NCI-H1092 (cell line): Measurements from ENCODE around the gene CCR7.

ENCODE experiments used
- DNase-seq: peaks from one replicate; lab custom pipeline; 2025; lab: John Stamatoyannopoulos, UW

CCR7 gene, protein sequence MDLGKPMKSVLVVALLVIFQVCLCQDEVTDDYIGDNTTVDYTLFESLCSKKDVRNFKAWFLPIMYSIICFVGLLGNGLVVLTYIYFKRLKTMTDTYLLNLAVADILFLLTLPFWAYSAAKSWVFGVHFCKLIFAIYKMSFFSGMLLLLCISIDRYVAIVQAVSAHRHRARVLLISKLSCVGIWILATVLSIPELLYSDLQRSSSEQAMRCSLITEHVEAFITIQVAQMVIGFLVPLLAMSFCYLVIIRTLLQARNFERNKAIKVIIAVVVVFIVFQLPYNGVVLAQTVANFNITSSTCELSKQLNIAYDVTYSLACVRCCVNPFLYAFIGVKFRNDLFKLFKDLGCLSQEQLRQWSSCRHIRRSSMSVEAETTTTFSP

DNA sequence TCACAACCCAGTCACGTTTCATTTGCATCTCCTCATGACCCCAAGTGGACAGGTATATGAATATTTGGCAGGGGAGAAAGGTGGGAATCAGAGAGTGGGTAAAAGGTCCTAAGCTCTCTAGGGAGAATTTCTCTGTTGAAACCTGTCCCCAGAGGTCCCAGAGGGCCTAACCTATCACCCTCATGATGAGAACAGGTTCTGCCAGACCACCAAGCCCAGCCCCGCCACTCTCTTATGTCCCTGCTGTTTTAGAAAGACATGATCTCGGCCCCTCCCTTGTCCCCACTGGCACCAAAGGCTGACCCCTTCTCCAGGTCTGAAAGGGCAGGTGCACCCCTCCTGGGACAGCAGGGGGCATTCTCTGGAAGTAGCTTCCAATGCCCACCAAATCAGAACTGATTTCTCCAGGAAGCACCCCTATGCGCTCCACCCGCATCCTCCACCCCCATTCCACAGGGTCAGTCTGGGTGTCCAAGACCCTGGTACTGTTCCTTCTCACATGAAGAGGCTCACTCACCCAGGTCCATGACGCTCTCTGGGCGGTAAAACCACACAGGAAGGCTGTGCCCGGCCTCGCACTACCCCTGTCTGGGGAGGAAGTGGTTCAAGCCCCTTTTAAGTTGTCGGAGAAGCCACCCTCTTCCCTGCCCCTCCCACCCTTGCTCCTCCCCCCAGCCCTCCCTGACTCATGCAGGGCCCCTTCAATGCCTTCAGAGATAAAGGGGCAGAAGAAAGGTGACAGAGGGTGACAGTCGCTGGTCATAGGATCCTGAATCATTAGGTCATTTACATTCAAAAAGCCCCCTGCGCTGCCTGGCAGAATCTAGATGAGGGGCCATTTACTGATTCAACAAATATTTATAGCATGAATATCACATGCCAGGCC lies at the start of gene CCR7:
TSS of gene CCR7 (minus strand) at position 590 of the 886 bp plus-strand sequence. CDS start at position 527, 63 bp downstream.
- DNase-seq, result no peak

DNA sequence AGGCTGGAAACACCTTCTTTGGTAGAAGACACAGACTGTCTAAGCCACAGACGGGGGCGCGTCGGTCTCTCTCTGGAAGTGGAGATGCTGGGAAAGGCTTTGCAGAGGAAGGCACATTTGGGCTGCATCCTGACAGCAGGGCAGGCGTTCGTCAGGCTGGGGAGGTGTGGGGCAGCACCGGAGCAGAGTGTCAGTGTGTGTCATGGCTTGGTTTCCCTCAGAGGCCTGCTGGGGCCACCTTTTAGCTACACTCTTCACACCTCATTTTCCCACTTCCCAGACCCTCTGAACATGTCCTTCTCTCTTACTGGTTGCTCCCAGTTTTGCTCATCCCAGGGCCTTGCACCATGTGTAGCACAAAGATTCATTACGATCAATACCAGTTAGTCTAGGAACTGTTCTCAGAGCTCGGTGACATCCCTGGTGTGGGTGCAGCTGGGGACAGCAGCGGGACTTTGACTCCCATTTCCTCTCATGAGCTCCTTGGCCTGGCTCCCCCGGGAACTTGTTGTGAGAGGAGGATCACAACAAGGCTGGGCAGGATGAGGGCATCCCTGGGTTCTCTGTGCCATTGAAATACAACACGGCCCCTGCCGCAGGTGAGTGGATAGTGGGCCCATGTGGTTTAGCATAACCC lies 49.3 kb upstream of the CCR7 start:
- no peak for DNase-seq

DNA sequence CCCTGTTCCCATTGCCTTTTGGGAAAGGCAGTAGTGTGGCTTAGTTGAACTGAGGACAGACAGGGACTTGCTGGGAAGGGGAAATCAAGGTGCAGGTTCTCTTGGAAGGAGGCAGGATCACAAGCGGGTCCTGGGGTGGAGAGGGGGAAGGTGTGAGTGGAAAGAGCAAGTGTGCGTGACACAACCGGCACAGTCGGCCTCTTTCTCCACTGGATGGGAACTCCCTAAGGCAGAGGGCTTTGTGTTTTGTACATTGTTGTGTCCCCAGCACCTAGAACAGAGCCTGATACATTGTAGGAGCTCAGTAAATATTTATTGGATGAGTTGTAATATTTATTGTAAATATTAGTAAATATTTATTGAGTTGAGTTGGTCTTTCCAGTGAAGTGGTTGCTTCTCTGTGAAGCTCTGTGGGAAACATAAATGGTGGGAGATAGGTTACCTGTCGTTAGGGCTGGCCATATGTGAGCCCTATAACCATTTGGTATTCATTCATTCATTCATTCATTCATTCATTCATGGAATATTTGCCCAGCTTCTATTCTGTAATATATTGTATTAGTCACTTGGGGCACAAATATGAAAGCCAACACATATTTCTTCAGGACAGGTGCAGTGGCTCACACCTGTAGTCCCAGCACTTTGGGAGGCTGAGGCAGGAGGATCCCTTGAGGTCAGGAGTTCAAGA lies 48.3 kb upstream of the CCR7 start:
- DNase-seq, result no peak

DNA sequence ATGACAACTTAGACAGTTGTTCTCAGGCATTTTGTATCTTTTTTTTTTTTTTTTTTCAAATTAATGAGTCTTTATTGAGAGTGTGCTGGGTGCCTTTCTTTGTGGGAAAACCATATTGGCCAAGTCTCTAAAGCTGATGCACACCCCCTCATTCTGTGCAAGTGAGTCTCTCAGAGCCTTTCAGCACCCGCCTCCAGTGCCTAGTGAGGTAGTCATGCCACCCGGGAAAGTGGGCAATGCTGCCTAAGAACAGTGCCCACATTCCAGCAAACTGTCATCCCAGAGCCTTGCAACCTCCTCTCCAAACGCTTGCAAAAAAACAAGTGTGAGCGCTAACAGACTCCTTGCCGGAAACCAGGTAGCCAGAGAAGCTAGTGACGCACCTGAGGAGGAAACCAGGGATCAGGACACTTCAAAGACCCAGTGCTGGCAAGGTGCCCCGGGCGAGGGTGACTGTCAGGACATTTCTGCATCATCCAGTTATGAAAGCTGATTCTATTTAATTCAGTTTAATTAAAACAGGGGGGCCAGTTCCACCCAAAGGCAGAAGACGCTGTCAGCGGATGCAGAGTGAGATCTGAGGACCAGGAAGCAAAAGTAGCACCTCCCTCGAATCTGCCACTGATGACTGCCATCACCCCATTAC lies 47.5 kb upstream of the CCR7 start:
- DNase-seq, result no peak

- no peak for DNase-seq
Observed at GRCh38 chr17:40611840-40612474, 46.7 kb upstream of the CCR7 start.

DNA sequence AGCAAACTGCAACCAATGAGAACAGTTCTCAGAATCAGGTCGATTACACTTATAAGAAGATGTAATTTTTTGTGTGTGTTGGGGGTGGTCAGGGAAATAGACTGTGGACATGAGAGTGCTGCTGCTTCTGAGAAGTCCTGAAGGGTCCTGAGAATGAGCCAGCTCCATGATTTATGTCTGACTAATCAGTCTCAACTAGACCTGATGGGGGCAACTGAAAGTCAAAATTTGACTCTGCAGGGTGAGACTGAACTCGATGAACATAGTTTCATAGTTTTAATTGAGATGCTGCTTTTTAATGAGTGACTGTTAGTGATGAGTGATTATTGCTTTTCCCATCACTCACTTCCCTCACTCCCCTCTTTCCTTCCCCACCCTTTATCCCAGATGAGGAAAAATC lies 45.1 kb upstream of the CCR7 start:
- no peak for DNase-seq

DNA sequence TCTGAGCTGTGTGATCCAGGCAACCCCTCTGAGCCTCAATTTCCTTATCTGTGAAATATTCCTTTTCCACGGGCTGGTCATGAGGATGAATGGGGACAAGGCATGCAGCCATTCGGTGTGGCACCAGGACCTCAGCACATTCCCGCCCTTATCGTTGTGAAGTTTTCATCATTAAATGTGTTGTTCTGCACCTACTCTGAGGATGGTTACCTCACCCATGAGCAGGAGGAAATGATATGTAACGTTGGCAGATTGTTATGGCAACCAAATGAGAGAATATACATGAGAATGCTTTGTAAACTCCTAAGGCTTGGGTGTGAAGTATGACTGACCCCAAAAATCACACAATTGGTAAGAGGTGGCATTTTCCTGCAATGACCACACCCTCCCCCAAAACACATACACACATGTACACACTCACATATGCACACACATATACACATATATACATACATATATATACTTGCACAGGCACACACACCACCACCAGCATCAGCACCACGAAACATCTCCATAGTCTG lies 42.8 kb upstream of the CCR7 start:
- DNase-seq, result no peak

GRCh38 chr17:40607641-40608040 lies 42.4 kb upstream of the CCR7 start:
- no peak for DNase-seq

DNA sequence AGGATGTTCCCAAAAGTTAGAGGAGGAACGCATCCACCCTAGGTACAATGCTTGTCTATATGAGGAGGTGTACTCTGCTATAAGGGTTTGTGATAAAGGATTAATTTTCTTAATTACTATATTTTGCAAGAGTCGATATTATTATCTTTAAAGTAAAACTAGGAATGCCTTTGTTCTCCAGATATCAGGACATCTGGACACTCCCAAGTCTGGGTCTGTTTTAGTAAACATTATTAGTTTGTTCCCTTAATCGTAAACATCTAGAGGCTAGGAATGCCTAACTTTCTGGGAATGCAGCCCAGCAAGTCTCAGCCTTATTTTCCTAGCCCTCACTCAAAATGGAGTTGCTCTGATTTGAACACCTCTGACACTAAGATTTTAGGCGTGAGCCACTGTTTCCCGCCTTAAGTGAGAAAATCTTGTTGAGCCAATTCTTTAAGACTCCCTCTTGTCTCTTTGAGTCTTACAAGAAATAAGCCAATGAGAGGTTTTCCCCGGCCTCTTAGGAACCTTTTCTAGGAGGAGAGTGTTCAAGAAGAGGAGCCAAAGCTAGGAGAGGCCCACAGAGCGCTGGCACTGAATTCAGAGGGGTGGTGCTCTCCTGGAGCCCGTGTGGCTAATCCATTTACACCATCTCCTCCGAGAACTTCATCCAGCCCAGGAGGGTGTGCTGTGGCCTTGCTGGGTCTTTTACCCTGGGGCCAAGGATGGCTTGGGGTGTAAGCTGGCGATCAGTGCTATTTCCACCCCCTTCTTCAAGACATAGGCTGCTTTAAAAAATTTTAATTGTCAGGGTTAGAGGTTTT lies 41.5 kb upstream of the CCR7 start:
- DNase-seq, result no peak

DNA sequence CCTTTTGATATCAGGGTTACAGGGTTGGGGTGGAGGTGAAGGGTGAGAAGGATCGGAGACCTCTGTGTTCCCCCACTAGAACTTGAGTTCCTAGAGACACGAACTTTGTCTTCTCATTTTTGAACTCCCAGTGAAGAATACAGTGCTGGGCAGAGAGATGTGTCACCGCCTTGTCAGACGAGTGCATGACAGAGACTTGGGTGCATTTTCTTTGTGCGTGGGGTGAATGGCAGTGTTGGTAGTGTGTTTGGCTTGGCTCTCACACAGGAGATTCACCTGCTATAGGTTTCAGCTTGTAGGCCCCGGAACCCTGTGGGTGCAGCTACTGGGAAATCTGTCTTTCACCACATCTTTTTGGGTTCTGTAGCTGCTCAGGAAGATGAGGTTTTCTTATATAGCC lies 40.0 kb upstream of the CCR7 start:
- no peak for DNase-seq

- no peak for DNase-seq
Observed at GRCh38 chr17:40604327-40605080, 39.2 kb upstream of the CCR7 start.

DNA sequence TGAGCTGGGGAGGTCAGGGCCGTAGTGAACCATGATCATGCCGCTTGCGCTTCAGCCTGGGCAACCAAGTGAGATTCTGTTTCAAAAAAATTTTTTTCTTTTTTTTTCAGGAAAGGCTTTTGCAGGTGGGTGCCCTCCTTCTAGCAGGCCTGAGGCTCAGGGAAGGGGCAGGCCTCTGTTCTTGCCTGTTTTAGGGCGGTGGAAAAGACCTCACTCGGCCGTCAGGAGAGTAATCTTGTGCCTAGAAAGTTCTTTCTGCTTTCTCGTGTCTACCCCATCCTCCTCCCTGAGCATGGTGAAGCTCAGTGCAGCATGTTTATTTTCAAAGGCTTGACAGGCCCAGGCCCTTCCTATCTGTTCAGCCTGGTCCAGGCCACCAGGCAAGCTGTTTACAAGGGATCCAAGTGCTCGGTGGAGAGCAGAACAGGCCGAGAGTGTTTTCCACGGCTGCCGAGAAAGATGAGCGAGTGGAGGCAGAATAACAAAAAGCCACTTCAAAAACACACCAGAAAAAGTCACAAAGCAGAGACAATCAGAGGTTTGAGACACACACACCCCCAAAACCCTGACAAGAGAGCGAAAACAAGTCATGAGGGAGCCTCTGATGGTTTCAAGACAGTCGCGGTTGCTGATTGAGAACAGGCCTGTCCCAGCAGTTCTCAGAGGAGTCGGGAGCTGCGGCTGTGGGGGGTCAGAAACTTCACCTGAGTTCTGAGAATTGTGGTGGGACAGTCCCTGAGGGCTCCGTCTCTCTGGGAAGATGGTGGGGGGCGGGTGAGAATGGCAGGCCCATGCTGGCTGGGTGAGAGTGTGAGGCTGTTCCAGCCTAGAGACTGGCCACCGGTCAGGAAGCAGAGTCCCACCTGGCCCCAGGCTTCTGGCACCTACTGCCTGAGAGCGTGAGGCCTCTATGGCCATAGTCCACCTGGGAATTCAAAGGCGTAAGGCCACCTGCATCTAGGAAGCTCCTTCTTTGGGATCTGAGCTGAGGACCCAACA lies 37.5 kb upstream of the CCR7 start:
- no peak for DNase-seq

DNA sequence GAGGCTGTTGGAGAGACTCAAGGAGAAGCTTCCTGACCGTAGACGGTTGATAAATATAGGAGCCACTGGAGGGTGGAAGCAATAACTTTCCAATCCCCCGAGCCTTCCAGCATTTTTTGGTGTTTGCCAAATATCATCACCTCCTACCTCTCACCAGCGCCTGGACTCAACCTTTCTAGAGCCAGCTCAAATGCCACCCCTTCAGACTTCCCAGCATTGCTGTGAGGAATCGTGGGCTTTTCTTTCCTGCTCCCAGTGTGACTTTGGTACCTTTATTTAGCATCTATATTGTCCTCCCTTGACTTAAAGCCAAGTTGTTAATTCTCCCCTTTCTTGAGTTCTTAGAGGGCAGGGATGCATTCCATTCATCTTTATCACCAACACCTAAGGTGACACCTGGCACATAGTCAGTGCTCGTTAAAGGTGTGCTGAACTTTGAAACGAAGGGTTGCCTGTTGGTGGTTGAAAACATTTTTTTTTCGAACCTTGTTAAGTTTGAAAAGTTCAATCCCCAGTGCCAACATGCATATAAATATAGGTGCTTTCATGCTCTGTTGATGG lies 35.3 kb upstream of the CCR7 start:
- no peak for DNase-seq

GRCh38 chr17:40599468-40599763 lies 34.1 kb upstream of the CCR7 start:
- no peak for DNase-seq

GRCh38 chr17:40598619-40599467 lies 33.6 kb upstream of the CCR7 start:
- DNase-seq, result no peak

GRCh38 chr17:40598301-40598618 lies 33.0 kb upstream of the CCR7 start:
- DNase-seq, result no peak
